ENCODE measurements around the gene RNF169. TPM values are rescaled to one million over a fixed set of nuclear protein-coding genes. Genes with fewer than 3 reads are reported as not detected.

The RNF169 gene
- 10 to 100 TPM; 15.2 to 16.6 TPM for total RNA-seq

- H3K4me3 Mint-ChIP-seq = peak within 1 kb of the TSS; percentile 78
- ChIA-PET POLR2A (interaction anchor here (0.5 to 1.5 kb wide), 2 partner anchors 11 to 493 kb away, joined by 3 read pairs; no protein-coding TSS in a partner anchor), CTCF (interaction anchor here (1.0 to 3.8 kb wide), 3 partner anchors 9 to 46 kb away, joined by 4 to 23 read pairs (median 6); no protein-coding TSS in a partner anchor)
- H3K36me3 Mint-ChIP-seq (ENCODE audit: low read depth) = peaks cover 9% of the 10 kb centered on the region
- ATAC-seq = peak; percentile 97
- peaks cover 4% of the 10 kb centered on the region for H3K27me3 Mint-ChIP-seq (ENCODE audit: low read depth)
- H3K9me3 Mint-ChIP-seq (ENCODE audit: insufficient read depth) = no peaks in the 10 kb centered on the region
- H3K27ac Mint-ChIP-seq = peak within 1 kb of the TSS; percentile 74
- H3K4me1 Mint-ChIP-seq (ENCODE audit: low read depth) = peaks cover 26% of the 10 kb centered on the region
- DNase-seq = peak; percentile 95
These were observed at the start of gene RNF169 for GRCh38 chr11:74748211-74749126. Gene RNF169 (plus strand): TSS chr11:74748849. CDS start chr11:74748881, 32 bp downstream.

- ATAC-seq = no peak
- CTCF ChIA-PET = interaction anchor here (0.7 to 5.1 kb wide), 5 partner anchors 14 to 331 kb away, joined by 3 to 56 read pairs (median 25); no protein-coding TSS in a partner anchor
These were observed 48.8 kb upstream of the RNF169 start for GRCh38 chr11:74699615-74700396.

GRCh38 chr11:74701351-74701750 lies 47.3 kb upstream of the RNF169 start:
- Mint-ChIP-seq H3K9me3 (ENCODE audit: insufficient read depth) (no peaks in the 10 kb centered on the region), H3K27ac (no peak overlapping the region), H3K36me3 (ENCODE audit: low read depth) (no peaks in the 10 kb centered on the region), H3K27me3 (ENCODE audit: low read depth) (no peaks in the 10 kb centered on the region), H3K4me1 (ENCODE audit: low read depth) (no peaks in the 10 kb centered on the region), H3K4me3 (no peak overlapping the region)
- ChIA-PET CTCF (interaction anchor here (0.8 to 5.1 kb wide), 12 partner anchors 10 to 445 kb away, joined by 3 to 56 read pairs (median 9); no protein-coding TSS in a partner anchor), POLR2A (interaction anchor here (0.7 kb wide), 1 partner anchor 38 kb away, joined by 3 read pairs; no protein-coding TSS in a partner anchor)
- DNase-seq = peak; percentile 23
- no peak for ATAC-seq

More at GRCh38 chr11:74699615-74700396, 48.8 kb upstream of the RNF169 start:
- POLR2A ChIA-PET = no interaction called here
- Mint-ChIP-seq H3K4me1 (ENCODE audit: low read depth) (no peaks in the 10 kb centered on the region), H3K9me3 (ENCODE audit: insufficient read depth) (no peaks in the 10 kb centered on the region), H3K27ac (no peak overlapping the region), H3K36me3 (ENCODE audit: low read depth) (no peaks in the 10 kb centered on the region), H3K4me3 (no peak overlapping the region), H3K27me3 (ENCODE audit: low read depth) (no peaks in the 10 kb centered on the region)
- DNase-seq = no peak

- H3K27ac Mint-ChIP-seq = no peak overlapping the region
- no peaks in the 10 kb centered on the region for H3K27me3 Mint-ChIP-seq (ENCODE audit: low read depth)
- CTCF ChIA-PET = interaction anchor here (0.5 to 5.1 kb wide), 31 partner anchors 8 to 546 kb away, joined by 3 to 56 read pairs (median 4); partner anchors contain the start of genes POLD3 and RNF169
- DNase-seq = peak; percentile 71
- no peaks in the 10 kb centered on the region for H3K9me3 Mint-ChIP-seq (ENCODE audit: insufficient read depth)
- no peak overlapping the region for H3K4me3 Mint-ChIP-seq
- no peaks in the 10 kb centered on the region for H3K4me1 Mint-ChIP-seq (ENCODE audit: low read depth)
- ATAC-seq = peak; percentile 82
- no peaks in the 10 kb centered on the region for H3K36me3 Mint-ChIP-seq (ENCODE audit: low read depth)
- POLR2A ChIA-PET = interaction anchor here (0.6 kb wide), 1 partner anchor 132 kb away, joined by 3 read pairs; no protein-coding TSS in a partner anchor
These were observed 46.2 kb upstream of the RNF169 start for GRCh38 chr11:74702383-74703007.

GRCh38 chr11:74703211-74703610 lies 45.4 kb upstream of the RNF169 start:
- Mint-ChIP-seq H3K9me3 (ENCODE audit: insufficient read depth) (no peaks in the 10 kb centered on the region), H3K36me3 (ENCODE audit: low read depth) (no peaks in the 10 kb centered on the region), H3K4me1 (ENCODE audit: low read depth) (no peaks in the 10 kb centered on the region), H3K4me3 (no peak overlapping the region), H3K27ac (no peak overlapping the region), H3K27me3 (ENCODE audit: low read depth) (no peaks in the 10 kb centered on the region)
- POLR2A ChIA-PET = no interaction called here
- no peak for ATAC-seq
- CTCF ChIA-PET = interaction anchor here (0.8 to 5.1 kb wide), 16 partner anchors 8 to 545 kb away, joined by 3 to 56 read pairs (median 5); no protein-coding TSS in a partner anchor
- DNase-seq = no peak

- DNase-seq (no peak), ATAC-seq (no peak)
- Mint-ChIP-seq H3K4me1 (ENCODE audit: low read depth) (no peaks in the 10 kb centered on the region), H3K4me3 (no peak overlapping the region), H3K27ac (no peak overlapping the region), H3K36me3 (ENCODE audit: low read depth) (no peaks in the 10 kb centered on the region), H3K9me3 (ENCODE audit: insufficient read depth) (no peaks in the 10 kb centered on the region), H3K27me3 (ENCODE audit: low read depth) (no peaks in the 10 kb centered on the region)
- CTCF ChIA-PET = no interaction called here
- POLR2A ChIA-PET = no interaction called here
These were observed 41.5 kb upstream of the RNF169 start for GRCh38 chr11:74707182-74707581.

GRCh38 chr11:74707602-74708510 lies 40.8 kb upstream of the RNF169 start:
- DNase-seq (no peak), ATAC-seq (no peak)
- no peaks in the 10 kb centered on the region for H3K27me3 Mint-ChIP-seq (ENCODE audit: low read depth)
- H3K4me3 Mint-ChIP-seq = no peak overlapping the region
- no peak overlapping the region for H3K27ac Mint-ChIP-seq
- H3K9me3 Mint-ChIP-seq (ENCODE audit: insufficient read depth) = no peaks in the 10 kb centered on the region
- no peaks in the 10 kb centered on the region for H3K36me3 Mint-ChIP-seq (ENCODE audit: low read depth)
- ChIA-PET POLR2A (no interaction called here), CTCF (interaction anchor here (0.9 to 1.3 kb wide), 2 partner anchors 18 to 32 kb away, joined by 3 read pairs; no protein-coding TSS in a partner anchor)
- no peaks in the 10 kb centered on the region for H3K4me1 Mint-ChIP-seq (ENCODE audit: low read depth)

GRCh38 chr11:74709175-74709574 lies 39.5 kb upstream of the RNF169 start:
- Mint-ChIP-seq H3K9me3 (ENCODE audit: insufficient read depth) (no peaks in the 10 kb centered on the region), H3K4me1 (ENCODE audit: low read depth) (no peaks in the 10 kb centered on the region), H3K27ac (no peak overlapping the region), H3K36me3 (ENCODE audit: low read depth) (no peaks in the 10 kb centered on the region), H3K4me3 (no peak overlapping the region), H3K27me3 (ENCODE audit: low read depth) (no peaks in the 10 kb centered on the region)
- ATAC-seq (no peak), DNase-seq (no peak)
- CTCF ChIA-PET = no interaction called here
- POLR2A ChIA-PET = no interaction called here

GRCh38 chr11:74710281-74710938 lies 38.2 kb upstream of the RNF169 start:
- Mint-ChIP-seq H3K4me1 (ENCODE audit: low read depth) (no peaks in the 10 kb centered on the region), H3K27me3 (ENCODE audit: low read depth) (no peaks in the 10 kb centered on the region), H3K27ac (no peak overlapping the region), H3K36me3 (ENCODE audit: low read depth) (no peaks in the 10 kb centered on the region), H3K4me3 (no peak overlapping the region), H3K9me3 (ENCODE audit: insufficient read depth) (no peaks in the 10 kb centered on the region)
- ChIA-PET POLR2A (no interaction called here), CTCF (interaction anchor here (0.9 to 1.8 kb wide), 2 partner anchors 8 to 15 kb away, joined by 3 to 12 read pairs; no protein-coding TSS in a partner anchor)
- DNase-seq (no peak), ATAC-seq (no peak)

- Mint-ChIP-seq H3K27ac (no peak overlapping the region), H3K27me3 (ENCODE audit: low read depth) (peaks cover 5% of the 10 kb centered on the region), H3K9me3 (ENCODE audit: insufficient read depth) (no peaks in the 10 kb centered on the region), H3K36me3 (ENCODE audit: low read depth) (no peaks in the 10 kb centered on the region), H3K4me1 (ENCODE audit: low read depth) (no peaks in the 10 kb centered on the region), H3K4me3 (no peak overlapping the region)
- POLR2A ChIA-PET = no interaction called here
- CTCF ChIA-PET = no interaction called here
- DNase-seq = no peak
- no peak for ATAC-seq
These were observed 35.0 kb upstream of the RNF169 start for GRCh38 chr11:74713686-74714085.

All from activated CD8-positive, alpha-beta T cell treated with anti-CD3 and anti-CD28 coated beads, Interleukin-2, amount 10 ng/mL, durations not matched to agents 7 days and 5 days (primary cell).